ENCODE results near the gene KCNJ11. TPM values are rescaled to one million over a fixed set of nuclear protein-coding genes. Genes with fewer than 3 reads are reported as not detected.

The KCNJ11 gene
- total RNA-seq, 4 donors from 2014 or later: 0.66 to 6.5 (median 2.5) TPM; not detected in 1

DNA sequence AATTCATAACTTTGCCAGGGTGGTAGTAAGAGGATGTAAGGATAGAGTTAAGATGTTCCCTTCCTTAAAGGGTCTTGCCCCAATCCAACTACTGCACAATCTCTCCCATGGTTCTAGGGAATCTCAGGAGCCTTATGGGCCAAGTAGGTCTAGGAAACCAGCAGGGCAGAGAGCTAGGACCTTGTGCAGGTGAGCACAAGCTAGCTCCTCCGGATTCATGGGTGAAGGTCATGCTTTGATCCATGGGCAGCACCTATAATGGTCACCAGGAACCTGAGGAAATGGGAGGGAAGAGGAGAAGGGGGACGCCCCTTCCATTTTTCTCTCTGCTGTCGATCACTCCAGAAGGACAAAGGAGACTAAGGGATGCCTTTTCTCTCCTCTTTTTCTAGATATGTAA is 16.8 kb downstream of the KCNJ11 start:
- DNase-seq (ENCODE audit: extremely low spot score): no peak
- H3K36me3 ChIP-seq: peaks cover 51 to 83% (median 65%) of the 10 kb centered on the region in 4 donors
- no peak overlapping the region for H3K4me3 ChIP-seq
- H3K27me3 ChIP-seq: no peaks in the 10 kb centered on the region
- 54% methylated on average over 3 of the region's 3 CpGs for WGBS
- intact Hi-C loops (cut with DNase I): no loop called here
- peaks cover 0 to 53% (median 32%) of the 10 kb centered on the region in 4 donors for H3K9me3 ChIP-seq
- TF ChIP-seq, protein P1, sequence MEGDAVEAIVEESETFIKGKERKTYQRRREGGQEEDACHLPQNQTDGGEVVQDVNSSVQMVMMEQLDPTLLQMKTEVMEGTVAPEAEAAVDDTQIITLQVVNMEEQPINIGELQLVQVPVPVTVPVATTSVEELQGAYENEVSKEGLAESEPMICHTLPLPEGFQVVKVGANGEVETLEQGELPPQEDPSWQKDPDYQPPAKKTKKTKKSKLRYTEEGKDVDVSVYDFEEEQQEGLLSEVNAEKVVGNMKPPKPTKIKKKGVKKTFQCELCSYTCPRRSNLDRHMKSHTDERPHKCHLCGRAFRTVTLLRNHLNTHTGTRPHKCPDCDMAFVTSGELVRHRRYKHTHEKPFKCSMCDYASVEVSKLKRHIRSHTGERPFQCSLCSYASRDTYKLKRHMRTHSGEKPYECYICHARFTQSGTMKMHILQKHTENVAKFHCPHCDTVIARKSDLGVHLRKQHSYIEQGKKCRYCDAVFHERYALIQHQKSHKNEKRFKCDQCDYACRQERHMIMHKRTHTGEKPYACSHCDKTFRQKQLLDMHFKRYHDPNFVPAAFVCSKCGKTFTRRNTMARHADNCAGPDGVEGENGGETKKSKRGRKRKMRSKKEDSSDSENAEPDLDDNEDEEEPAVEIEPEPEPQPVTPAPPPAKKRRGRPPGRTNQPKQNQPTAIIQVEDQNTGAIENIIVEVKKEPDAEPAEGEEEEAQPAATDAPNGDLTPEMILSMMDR (IDR thresholded peaks at IDR 0.05): no peak
- TF ChIP-seq POLR2A (IDR thresholded peaks at IDR 0.05; ENCODE audit: low read depth) (no peak), POLR2AphosphoS5 (IDR thresholded peaks at IDR 0.05) (no peak), EP300 (IDR thresholded peaks at IDR 0.05) (no peak)
- H3K4me1 ChIP-seq: peaks cover 0 to 4% (median 0%) of the 10 kb centered on the region in 4 donors
- no peak overlapping the region for H3K27ac ChIP-seq (replicated peaks in 1 of 4)

DNA sequence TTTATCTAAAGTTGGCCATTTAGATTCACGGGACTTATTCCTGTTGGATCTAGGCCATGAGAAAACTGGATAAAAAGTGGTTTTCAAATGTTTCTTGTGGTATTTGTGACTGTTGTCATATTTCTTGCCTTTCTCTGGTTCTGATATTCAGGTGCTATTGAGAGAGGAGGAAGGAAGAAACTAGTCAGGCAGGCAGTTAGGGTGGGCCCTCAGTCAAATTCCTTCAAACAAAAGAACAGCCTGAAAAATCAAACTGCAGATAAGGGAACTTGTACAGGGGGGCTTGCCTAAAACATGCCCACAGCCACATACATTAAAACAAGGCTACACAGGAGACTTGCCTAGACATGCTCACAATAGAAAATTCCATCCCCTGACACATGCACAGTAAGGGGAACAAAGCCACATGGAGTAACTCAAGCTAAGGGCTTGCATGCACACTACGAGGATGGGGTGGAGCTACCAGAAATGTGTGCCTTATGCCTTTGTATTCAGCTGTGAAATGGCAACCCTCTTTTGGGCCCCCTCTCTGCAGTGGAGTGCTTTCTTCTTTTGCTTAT is 18.7 kb downstream of the KCNJ11 start:
- H3K27me3 ChIP-seq: no peaks in the 10 kb centered on the region
- peaks cover 0 to 53% (median 32%) of the 10 kb centered on the region in 4 donors for H3K9me3 ChIP-seq
- H3K4me3 ChIP-seq: no peak overlapping the region
- DNase-seq (ENCODE audit: extremely low spot score): no peak
- H3K36me3 ChIP-seq: peaks cover 51 to 76% (median 61%) of the 10 kb centered on the region in 4 donors
- intact Hi-C loops (cut with DNase I): no loop called here
- 91% methylated on average over 2 of the region's 2 CpGs for WGBS
- TF ChIP-seq POLR2A (IDR thresholded peaks at IDR 0.05; ENCODE audit: low read depth) (no peak), POLR2AphosphoS5 (IDR thresholded peaks at IDR 0.05) (no peak), EP300 (IDR thresholded peaks at IDR 0.05) (no peak)
- TF ChIP-seq, protein P1 (IDR thresholded peaks at IDR 0.05): no peak
- H3K4me1 ChIP-seq: no peaks in the 10 kb centered on the region
- H3K27ac ChIP-seq (replicated peaks in 1 of 4): no peak overlapping the region

DNA sequence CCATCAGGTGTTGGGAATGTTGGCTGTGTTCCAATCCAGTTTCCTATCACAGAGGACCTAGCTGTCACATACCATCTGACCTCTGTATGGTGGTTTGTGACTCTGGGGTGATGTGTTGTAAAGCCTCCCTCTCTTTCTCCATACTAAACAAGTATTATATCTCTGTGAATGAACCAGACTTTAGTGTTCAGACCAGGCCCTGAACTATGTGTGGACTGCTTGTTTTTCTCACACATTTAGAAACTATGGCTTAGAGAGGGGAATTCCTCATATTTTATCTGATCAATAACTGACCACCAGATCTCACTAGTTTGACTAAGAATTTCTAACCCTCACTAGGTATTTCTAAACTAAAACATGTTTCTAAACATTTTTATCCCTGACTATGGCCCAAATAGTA is 19.4 kb downstream of the KCNJ11 start:
- DNase-seq (ENCODE audit: extremely low spot score): no peak
- no peak overlapping the region for H3K27ac ChIP-seq (replicated peaks in 1 of 4)
- intact Hi-C loops (cut with DNase I): no loop called here
- peaks cover 51 to 72% (median 61%) of the 10 kb centered on the region in 4 donors for H3K36me3 ChIP-seq
- no peaks in the 10 kb centered on the region for H3K4me1 ChIP-seq
- no peak overlapping the region for H3K4me3 ChIP-seq
- peaks cover 0 to 50% (median 32%) of the 10 kb centered on the region in 4 donors for H3K9me3 ChIP-seq
- no peak for TF ChIP-seq EP300 (IDR thresholded peaks at IDR 0.05)
- TF ChIP-seq POLR2AphosphoS5 (IDR thresholded peaks at IDR 0.05): no peak
- TF ChIP-seq, protein P1 (IDR thresholded peaks at IDR 0.05): no peak
- no peak for TF ChIP-seq POLR2A (IDR thresholded peaks at IDR 0.05; ENCODE audit: low read depth)
- H3K27me3 ChIP-seq: no peaks in the 10 kb centered on the region

DNA sequence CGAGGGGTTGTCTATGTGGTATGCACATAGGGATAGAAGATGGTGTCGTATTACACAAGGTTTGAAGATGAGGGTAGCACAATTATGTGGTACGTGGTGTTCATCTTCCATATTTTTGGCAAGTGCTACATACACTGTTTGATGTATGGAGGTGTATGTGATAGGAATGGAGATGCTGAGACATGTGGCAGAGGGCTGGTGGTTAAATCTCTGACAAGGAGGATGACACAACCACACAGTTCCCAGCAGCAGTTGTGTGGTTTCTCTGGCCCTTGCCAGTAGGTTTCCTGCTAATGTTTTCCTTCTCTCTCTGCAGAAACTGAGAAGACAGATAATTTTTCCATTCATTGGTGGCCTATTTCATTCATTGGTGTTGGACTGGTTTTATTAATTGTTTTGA is 19.9 kb downstream of the KCNJ11 start:
- intact Hi-C loops (cut with DNase I): no loop called here
- Histone ChIP-seq H3K9me3 (peaks cover 0 to 45% (median 32%) of the 10 kb centered on the region in 4 donors), H3K4me1 (no peaks in the 10 kb centered on the region), H3K27me3 (no peaks in the 10 kb centered on the region), H3K4me3 (no peak overlapping the region), H3K36me3 (peaks cover 51 to 67% (median 60%) of the 10 kb centered on the region in 4 donors), H3K27ac (replicated peaks in 1 of 4) (no peak overlapping the region)
- WGBS: 87% methylated on average over 3 of the region's 3 CpGs
- TF ChIP-seq POLR2A (IDR thresholded peaks at IDR 0.05; ENCODE audit: low read depth): no peak
- TF ChIP-seq, protein P1 (IDR thresholded peaks at IDR 0.05): no peak
- TF ChIP-seq EP300 (IDR thresholded peaks at IDR 0.05): no peak
- no peak for TF ChIP-seq POLR2AphosphoS5 (IDR thresholded peaks at IDR 0.05)
- DNase-seq (ENCODE audit: extremely low spot score): no peak

DNA sequence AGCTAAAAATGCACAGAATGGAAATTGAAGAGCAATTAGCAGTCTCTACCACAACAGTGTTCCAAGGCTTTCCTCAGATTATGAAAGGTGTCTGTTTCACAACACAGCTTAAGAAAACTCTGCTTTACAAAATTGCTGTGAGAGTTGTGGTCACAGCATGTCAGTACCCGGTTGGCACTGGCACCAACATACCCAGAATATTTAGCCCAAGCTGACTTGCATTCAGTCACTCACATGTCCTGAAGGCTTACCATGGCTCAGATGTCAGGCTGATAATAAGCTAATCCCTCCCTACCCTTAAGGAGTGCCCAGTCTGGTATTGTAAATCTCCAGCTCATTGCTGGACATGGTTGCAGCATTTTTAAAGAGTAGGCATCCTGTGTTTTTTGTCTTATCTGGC is 22.0 kb downstream of the KCNJ11 start:
- DNase-seq (ENCODE audit: extremely low spot score): no peak
- Histone ChIP-seq H3K4me3 (no peak overlapping the region), H3K4me1 (no peaks in the 10 kb centered on the region), H3K9me3 (peaks cover 0 to 27% (median 19%) of the 10 kb centered on the region in 4 donors), H3K27me3 (no peaks in the 10 kb centered on the region), H3K27ac (replicated peaks in 1 of 4) (no peak overlapping the region), H3K36me3 (peaks cover 35 to 46% (median 41%) of the 10 kb centered on the region in 4 donors)
- TF ChIP-seq EP300 (IDR thresholded peaks at IDR 0.05) (no peak), POLR2A (IDR thresholded peaks at IDR 0.05; ENCODE audit: low read depth) (no peak), POLR2AphosphoS5 (IDR thresholded peaks at IDR 0.05) (no peak)
- TF ChIP-seq, protein P1 (IDR thresholded peaks at IDR 0.05): no peak
- 69% methylated on average over 1 of the region's 1 CpG for WGBS
- intact Hi-C loops (cut with DNase I): no loop called here
